Liver (tissue), 9 donors: ENCODE data around the gene ALS2CL. TPM values are rescaled to one million over a fixed set of nuclear protein-coding genes. Genes with fewer than 3 reads are reported as not detected.

Source experiments
- DNase-seq: peaks from one replicate; pipeline ENCODE4 v3.0.0-alpha.2; 2017; ENCODE audit warnings: low spot score
- H3K27ac ChIP-seq, 2 donors: one replicate each; pipeline ENCODE4 v1.7.0; 2013; ENCODE audit warnings: inconsistent platforms in 2 of 2, low read length in 2 of 2, control low read depth in 1 of 2, low read depth in 1 of 2, mild to moderate bottlenecking in 1 of 2
- H3K27me3 ChIP-seq, 4 donors: one replicate each; pipeline versions ENCODE4 v1.6.1 to v1.7.0; 2013; ENCODE audit warnings: low read length in 3 of 4, inconsistent platforms in 1 of 4, mild to moderate bottlenecking in 1 of 4, moderate library complexity in 1 of 4; ENCODE audit not compliant: control insufficient read depth in 4 of 4, insufficient read depth in 4 of 4
- H3K36me3 ChIP-seq, 4 donors: one replicate each; pipeline versions ENCODE4 v1.6.1 to v1.7.0; 2013; ENCODE audit warnings: low read length in 3 of 4, mild to moderate bottlenecking in 3 of 4, low read depth in 1 of 4, moderate library complexity in 1 of 4; ENCODE audit not compliant: control insufficient read depth in 4 of 4, insufficient read depth in 3 of 4
- H3K4me1 ChIP-seq, 4 donors: one replicate each; pipeline versions ENCODE4 v1.6.1 to v1.7.0; 2013; ENCODE audit warnings: low read length in 3 of 4, mild to moderate bottlenecking in 3 of 4, moderate library complexity in 1 of 4; ENCODE audit not compliant: control insufficient read depth in 4 of 4, insufficient read depth in 4 of 4
- H3K4me3 ChIP-seq, 3 donors: one replicate each; pipeline versions ENCODE4 v1.6.1 to v1.7.0; 2013; ENCODE audit warnings: low read length in 3 of 3, control low read depth in 1 of 3, low read depth in 1 of 3, mild to moderate bottlenecking in 1 of 3
- H3K9ac ChIP-seq, 2 donors: one replicate each; pipeline ENCODE4 v1.7.0; 2013; ENCODE audit warnings: low read length in 2 of 2, mild to moderate bottlenecking in 2 of 2, moderate library complexity in 2 of 2, control low read depth in 1 of 2, low read depth in 1 of 2
- H3K9me3 ChIP-seq, 4 donors: one replicate each; pipeline versions ENCODE4 v1.6.1 to v1.7.0; 2013; ENCODE audit warnings: low read length in 3 of 4; ENCODE audit not compliant: control insufficient read depth in 4 of 4
- ATF3 ChIP-seq: IDR thresholded peaks from 2 replicates; pipeline ENCODE4 v1.6.1; 2016; ENCODE audit warnings: antibody characterized with exemption
- CTCF ChIP-seq: fragments of 150-350 bp; IDR thresholded peaks from 2 replicates; pipeline ENCODE4 v1.5.1; 2017; ENCODE audit warnings: improper control_type of control experiment, low read depth, low read length; ENCODE audit not compliant: missing input control
- EGR1 ChIP-seq, 2 donors: IDR thresholded peaks; 2 replicates each; pipeline ENCODE4 v1.6.1; 2016 to 2018; ENCODE audit warnings: antibody characterized with exemption in 2 of 2, low read depth in 2 of 2
- FOXA1 ChIP-seq: IDR thresholded peaks from 2 replicates; pipeline ENCODE4 v1.6.1; 2016; ENCODE audit warnings: antibody characterized with exemption
- FOXA2 ChIP-seq: IDR thresholded peaks from 2 replicates; pipeline ENCODE4 v1.6.1; 2016; ENCODE audit warnings: antibody characterized with exemption
- GABPA ChIP-seq, 2 donors: IDR thresholded peaks in 1 of 2; conservative IDR thresholded peaks in 1 of 2; 2 replicates each; pipeline ENCODE4 v1.6.1; 2016; ENCODE audit warnings: antibody characterized with exemption in 2 of 2, mild to moderate bottlenecking in 1 of 2, moderate library complexity in 1 of 2
- HNF4A ChIP-seq, 2 donors: conservative IDR thresholded peaks; 2 replicates each; pipeline ENCODE4 v1.6.1; 2016; ENCODE audit warnings: antibody characterized with exemption in 2 of 2, mild to moderate bottlenecking in 2 of 2
- HNF4G ChIP-seq: IDR thresholded peaks from 2 replicates; pipeline ENCODE4 v1.6.1; 2016; ENCODE audit warnings: antibody characterized with exemption
- JUND ChIP-seq, 2 donors: IDR thresholded peaks; 2 replicates each; pipeline ENCODE4 v1.6.1; 2016; ENCODE audit warnings: antibody characterized with exemption in 2 of 2
- MAX ChIP-seq: IDR thresholded peaks from 2 replicates; pipeline ENCODE4 v1.6.1; 2016; ENCODE audit warnings: antibody characterized with exemption
- NR2F2 ChIP-seq: IDR thresholded peaks from 2 replicates; pipeline ENCODE4 v1.6.1; 2016; ENCODE audit warnings: antibody characterized with exemption
- REST ChIP-seq: IDR thresholded peaks from 2 replicates; pipeline ENCODE4 v1.6.1; 2016; ENCODE audit warnings: antibody characterized with exemption, mild to moderate bottlenecking
- RXRA ChIP-seq, 2 donors: IDR thresholded peaks; 2 replicates each; pipeline ENCODE4 v1.6.1; 2017 to 2018; ENCODE audit warnings: antibody characterized with exemption in 2 of 2, mild to moderate bottlenecking in 1 of 2
- SP1 ChIP-seq: IDR thresholded peaks from 2 replicates; pipeline ENCODE4 v1.6.1; 2018; ENCODE audit warnings: antibody characterized with exemption, mild to moderate bottlenecking
- TAF1 ChIP-seq: conservative IDR thresholded peaks from 2 replicates; pipeline ENCODE4 v1.6.1; 2016; ENCODE audit warnings: antibody characterized with exemption, mild to moderate bottlenecking
- YY1 ChIP-seq: IDR thresholded peaks from 2 replicates; pipeline ENCODE4 v1.6.1; 2016; ENCODE audit warnings: antibody characterized with exemption, mild to moderate bottlenecking
- ZBTB33 ChIP-seq: IDR thresholded peaks from 2 replicates; pipeline ENCODE4 v1.6.1; 2016; ENCODE audit warnings: antibody characterized with exemption
- WGBS: extraction: QIAGEN DNeasy Blood & Tissue Kit; methylation state at CpG from one replicate; pipeline ENCODE4 v1.1.7; 2013; 5-methylcytosine and 5-hydroxymethylcytosine counted together
- polyA plus RNA-seq, 2 donors: library from polyadenylated mRNA; stranded (reverse) in 1 of 2; unstranded in 1 of 2; fragments of 200-250 nt in 1 of 2; fragments of >200 nt in 1 of 2; fragmentation: Nextera tagmentation in 1 of 2; extraction: Ambion mirVana in 1 of 2; gene quantifications; one replicate each; pipeline versions ENCODE4 v1.2.1 to v1.2.3, GENCODE V29; 2013 to 2015
- total RNA-seq, 2 donors: library from RNA; depleted of rRNA; stranded (reverse); fragments of >200 nt; gene quantifications; one replicate each; pipeline ENCODE4 v1.2.3, GENCODE V29; 2014
- donor health status: healthy.
- donor health status: healthy.
- donor health status: healthy.
- donor health status: healthy.
- donor health status: healthy.

The ALS2CL gene
- total and polyA plus RNA-seq, 4 donors: 0.51 to 22.9 (median 5.7) TPM

GRCh38 chr3:46667061-46667621 lies 26.3 kb downstream of the ALS2CL start:
- 87% methylated on average over 8 of the region's 8 CpGs for WGBS

More at GRCh38 chr3:46667061-46667621, 26.3 kb downstream of the ALS2CL start:
- Histone ChIP-seq H3K9me3 (no peaks in the 10 kb centered on the region), H3K36me3 (peaks cover 0 to 6% (median 2%) of the 10 kb centered on the region in 4 donors), H3K4me3 (no peak overlapping the region), H3K9ac (no peak overlapping the region), H3K27me3 (no peaks in the 10 kb centered on the region), H3K4me1 (peaks cover 2 to 23% (median 16%) of the 10 kb centered on the region in 4 donors), H3K27ac (no peak overlapping the region)
- no peak for DNase-seq
- no peak for TF ChIP-seq REST
- no peak for TF ChIP-seq FOXA2
- no peak for TF ChIP-seq RXRA (IDR thresholded peaks at IDR 0.05)
- no peak for TF ChIP-seq SP1
- no peak for TF ChIP-seq NR2F2
- no peak for TF ChIP-seq TAF1
- TF ChIP-seq YY1: no peak
- TF ChIP-seq ATF3: no peak
- no peak for TF ChIP-seq GABPA (IDR thresholded peaks at IDR 0.05 in 1 of 2, conservative IDR thresholded peaks at IDR 0.05 in 1 of 2)
- TF ChIP-seq EGR1 (IDR thresholded peaks at IDR 0.05; ENCODE audit: low read depth in 2 of 2): no peak
- no peak for TF ChIP-seq HNF4A (conservative IDR thresholded peaks at IDR 0.05)
- TF ChIP-seq JUND (IDR thresholded peaks at IDR 0.05): no peak
- TF ChIP-seq CTCF: no peak
- no peak for TF ChIP-seq ZBTB33
- no peak for TF ChIP-seq FOXA1
- no peak for TF ChIP-seq HNF4G
- no peak for TF ChIP-seq MAX
